DLD1 (cell line): ENCODE measurements around the gene MED7.
"Not testable (repeated sequence)": the region's sequence is repeated elsewhere in the genome, so short reads cannot be mapped to it uniquely, and the experiment has no call there.

Source experiments
- in situ Hi-C: cut with HindIII; loops from 2 replicates; pipeline ENCODE4 v1.10.0; 2017; ENCODE audit warnings: low sequenced_read_pairs

Gene MED7, protein sequence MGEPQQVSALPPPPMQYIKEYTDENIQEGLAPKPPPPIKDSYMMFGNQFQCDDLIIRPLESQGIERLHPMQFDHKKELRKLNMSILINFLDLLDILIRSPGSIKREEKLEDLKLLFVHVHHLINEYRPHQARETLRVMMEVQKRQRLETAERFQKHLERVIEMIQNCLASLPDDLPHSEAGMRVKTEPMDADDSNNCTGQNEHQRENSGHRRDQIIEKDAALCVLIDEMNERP

DNA sequence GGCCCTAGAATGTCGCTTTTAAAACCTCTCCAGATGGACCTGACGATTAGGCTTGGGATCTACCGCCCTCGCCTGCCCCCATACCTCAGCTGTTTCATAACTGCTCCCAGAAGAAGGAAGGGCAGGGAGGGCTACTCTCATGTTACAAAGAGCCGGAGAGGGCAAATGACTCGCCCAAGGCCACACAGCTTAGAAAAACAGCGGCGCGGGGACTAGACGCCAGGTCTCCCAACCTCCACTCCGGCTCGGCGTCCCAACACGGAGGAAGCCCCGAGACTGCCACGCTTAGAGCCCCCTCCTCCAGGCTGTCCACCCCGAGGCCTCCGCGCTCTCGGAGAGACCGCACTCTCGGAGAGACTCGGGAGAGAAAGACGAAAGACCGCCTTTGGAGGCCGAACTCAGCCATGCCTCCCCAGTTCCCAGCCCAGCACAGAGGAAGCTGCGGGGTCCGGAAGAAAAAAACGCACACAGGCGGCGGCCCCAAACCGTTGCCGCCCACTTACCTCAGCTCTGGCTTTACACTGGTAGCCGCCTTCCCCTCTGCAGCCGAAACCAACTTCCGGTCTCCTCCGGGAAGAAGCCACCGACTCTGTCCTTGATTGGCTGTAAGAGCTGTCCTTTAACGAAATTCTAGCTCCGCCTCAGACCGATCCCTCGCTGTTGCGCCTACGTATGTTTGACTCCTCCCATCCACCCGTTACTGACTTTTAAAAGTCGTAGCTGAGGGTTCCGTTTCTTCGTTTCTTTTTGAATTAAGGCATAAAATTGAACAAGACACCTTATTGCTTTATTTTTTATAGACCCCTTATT lies at the start of gene MED7:
TSS of gene MED7 (minus strand) at position 549 of the 810 bp plus-strand sequence. CDS start 3,434 bp downstream, outside the sequence.
- in situ Hi-C loops: no loop called here

DNA sequence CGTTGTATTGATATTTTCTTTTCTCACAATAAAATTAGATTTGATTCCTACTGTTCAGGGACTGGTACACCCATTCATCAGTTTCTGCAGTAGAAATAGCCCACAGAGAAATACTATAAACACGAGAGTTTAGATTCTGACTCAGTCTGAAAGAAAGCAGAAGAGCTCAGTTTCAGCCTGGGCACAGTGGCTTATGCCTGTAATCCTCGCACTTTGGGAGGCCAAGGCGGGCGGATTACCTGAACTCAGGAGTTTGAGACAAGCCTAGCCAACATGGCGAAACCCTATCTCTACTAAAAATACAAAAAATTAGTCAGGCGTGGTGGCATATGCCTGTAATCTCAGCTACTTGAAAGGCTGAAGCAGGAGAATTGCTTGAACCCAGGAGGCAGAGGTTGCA lies 46.6 kb upstream of the MED7 start:
- in situ Hi-C loops: no loop called here

DNA sequence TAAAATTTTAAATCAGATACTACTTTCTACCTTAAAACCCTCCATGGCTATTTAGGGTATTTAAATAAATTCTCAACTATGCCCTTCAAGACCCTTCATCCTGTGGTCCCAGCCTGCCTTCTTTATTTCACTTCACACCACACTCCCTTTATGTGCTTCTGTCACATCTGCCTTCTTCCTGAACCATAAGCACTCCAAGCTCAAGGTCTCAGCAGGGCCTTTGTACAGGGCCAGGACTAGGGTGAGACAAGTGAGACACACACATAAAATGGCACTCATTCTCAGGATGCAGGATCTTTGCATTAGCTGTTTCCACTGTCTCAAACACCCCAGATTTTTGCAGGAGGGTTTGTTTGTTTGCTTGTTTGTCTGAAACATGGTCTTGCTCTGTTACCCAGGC lies 45.6 kb upstream of the MED7 start:
- in situ Hi-C loops: no loop called here

DNA sequence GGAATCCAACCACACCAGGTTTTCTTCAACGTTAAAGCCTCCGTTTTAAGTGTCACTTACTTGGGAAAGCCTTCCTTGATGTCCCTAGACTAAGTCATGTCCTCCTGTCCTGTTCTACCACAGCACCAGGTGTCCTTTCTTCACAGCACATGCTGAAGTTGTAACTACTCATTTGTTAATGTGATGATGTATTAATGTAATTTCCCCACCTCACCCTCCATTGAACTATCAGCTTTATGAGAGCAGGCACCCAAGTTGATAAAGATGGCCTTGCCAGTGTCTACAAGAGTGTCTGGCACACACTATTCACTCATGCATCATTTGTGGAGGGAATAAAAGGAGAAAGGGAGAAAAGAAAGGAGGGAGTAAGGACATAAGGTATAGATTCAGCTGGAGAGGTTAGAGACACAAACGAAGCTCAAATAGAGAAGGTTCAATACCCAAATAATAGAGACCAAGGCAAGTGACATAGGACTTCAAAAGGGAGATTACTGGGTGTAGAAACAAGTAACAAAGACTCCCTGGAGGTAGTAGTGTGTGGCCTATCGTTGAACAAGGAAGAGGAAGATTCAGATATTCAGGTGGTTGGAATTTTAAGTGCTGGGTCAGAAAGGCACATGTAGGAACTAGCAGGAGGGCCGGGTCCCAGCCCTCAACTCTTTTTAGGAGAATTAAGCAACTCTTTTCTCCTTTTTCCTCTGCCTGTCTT lies 44.5 kb upstream of the MED7 start:
- in situ Hi-C loops: no loop called here

DNA sequence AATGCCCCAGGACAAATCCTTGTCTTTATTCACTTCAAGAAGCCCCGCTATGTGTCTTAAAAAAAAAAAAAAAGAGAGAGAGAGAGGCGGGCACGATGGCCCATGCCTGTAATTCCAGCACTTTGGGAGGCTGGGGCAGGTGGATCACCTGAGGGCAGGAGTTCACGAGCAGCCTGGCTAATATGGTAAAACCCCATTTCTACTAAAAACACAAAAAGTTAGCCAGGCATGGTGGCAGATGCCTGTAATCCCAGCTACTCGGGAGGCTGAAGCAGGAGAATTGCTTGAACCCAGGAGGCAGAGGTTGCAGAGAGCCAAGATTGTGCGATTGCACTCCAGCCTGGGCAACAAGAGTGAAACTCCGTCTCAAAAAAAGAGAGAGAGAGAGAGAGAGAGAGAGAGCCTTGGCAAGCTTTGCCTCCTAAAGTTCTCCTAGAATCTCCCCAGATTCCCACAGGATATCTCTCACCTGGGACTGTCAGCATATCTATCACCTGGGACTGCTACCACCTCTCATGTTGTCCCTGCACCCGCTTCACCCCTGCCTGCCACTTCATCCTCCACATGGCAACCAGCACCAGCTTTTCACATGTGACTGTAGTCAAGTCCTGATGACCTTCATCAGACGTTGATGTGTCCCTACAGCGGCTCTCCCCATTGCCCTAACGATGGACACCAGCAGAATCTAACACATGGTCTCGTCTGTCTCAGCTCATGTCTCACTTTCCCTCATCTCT lies 43.8 kb upstream of the MED7 start:
- in situ Hi-C loops: no loop called here

DNA sequence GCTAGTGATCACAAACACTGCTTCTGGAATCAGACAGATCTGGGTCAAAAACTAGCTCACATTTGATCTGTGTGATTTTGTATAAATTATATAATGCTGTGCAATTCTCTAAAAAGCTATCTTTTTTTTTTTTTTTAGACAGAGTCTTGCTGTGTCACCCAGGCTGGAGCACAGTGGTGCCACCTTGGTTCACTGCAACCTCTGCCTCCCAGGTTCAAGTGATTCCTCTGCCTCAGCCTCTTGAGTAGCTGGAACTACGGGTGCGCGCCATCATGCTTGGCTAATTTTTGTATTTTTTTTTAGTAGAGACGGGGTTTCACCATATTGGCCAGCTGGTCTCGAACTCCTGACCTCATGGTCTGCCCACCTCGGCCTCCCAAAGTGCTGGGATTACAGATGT lies 42.5 kb upstream of the MED7 start:
- in situ Hi-C loops: not testable (repeated sequence)

DNA sequence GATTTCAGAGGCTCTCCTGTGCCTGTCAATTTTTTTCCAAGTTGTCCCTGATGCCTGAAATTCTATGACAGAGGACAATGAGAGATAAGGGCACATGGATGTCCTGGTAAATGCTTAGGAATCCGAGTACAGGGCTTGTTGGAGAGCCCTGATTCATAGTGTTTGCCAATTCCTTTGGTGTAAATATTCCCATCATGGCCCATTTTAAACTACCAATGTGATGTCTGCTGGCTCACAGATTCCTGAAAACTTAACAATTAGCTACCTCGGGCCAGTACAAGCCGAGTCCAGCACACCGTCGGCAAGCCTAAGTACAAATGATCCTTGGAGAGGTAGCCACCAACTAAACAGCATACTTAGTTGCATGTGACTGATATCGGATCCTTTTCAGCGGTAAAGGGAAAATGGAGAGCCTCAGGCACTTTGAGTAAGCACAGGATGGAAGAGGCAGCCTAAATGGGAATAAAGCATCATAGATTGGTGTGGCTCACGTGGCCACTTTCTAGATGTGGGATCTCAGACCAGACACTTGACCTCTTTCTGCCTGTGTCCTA lies 41.5 kb upstream of the MED7 start:
- in situ Hi-C loops: no loop called here

DNA sequence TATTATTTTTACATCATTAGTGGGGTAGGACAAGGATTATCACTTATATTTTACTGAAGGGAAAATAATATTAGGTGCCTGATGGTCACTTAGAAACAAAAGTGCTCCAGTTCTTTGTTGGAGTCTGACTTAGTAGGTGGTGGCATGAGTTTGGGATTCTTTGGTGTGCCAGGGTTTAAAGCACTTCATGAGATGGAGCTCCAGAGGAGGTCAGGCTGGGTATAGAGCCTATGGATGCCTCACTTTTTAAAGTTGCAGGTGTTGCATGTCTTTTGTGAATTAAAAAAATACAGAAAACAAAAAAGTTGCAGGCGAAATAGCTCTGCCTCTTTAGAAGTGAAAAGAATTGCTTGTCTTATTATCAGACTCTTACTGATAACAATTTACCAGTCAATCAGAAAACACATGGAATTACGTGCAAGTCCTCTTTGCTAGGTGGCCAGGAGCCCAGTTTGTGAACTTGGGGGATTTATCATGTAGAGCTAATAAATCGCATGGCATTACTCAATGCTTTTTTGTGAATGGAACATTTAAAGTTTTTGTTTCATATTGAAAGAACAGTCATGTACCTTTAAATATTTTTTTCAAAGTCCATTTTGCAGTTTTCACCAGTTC lies 39.6 kb upstream of the MED7 start:
- in situ Hi-C loops: no loop called here

DNA sequence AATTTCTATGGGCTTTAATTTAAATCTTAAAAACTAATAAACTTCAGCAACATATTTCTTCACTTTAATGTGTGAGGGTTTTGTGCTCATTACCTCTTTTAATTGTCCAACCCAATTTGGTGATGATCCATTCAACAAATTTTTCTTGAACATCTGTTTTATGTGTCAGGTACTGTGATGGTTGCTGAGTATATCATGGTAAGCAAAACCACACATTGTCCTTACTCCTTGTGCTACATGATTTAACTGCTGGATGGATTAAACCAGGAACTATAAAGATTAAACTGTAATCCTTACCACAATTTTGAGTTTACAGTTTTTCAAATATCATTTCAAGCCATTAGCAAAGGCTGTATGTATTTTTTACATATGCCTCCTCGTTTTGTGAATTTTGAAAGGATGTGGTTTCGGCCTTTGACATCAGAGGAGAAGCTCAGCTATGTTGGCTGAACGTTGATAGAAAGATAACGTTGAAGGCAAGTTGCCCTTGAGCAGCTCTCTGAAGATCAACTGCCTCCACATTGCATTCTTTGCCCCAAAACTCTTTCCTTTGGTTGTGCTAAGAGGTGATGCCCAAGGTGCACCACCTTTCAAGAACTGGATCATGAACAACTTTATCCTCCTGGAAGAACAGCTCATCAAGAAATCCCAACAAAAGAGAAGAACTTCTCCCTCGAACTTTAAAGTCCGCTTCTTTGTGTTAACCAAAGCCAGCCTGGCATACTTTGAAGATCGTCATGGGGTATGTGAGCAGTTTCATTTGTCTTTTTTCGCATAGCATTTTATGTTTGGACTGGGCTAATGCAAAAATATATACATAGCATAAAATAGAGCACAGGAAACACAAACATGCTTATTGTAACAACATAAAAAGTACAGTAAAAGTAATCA lies 38.0 kb upstream of the MED7 start, which contains the start of gene ITK:
TSS of gene ITK (plus strand) at position 467 of the 891 bp plus-strand sequence. CDS start at position 605, 138 bp downstream.
- in situ Hi-C loops: no loop called here

DNA sequence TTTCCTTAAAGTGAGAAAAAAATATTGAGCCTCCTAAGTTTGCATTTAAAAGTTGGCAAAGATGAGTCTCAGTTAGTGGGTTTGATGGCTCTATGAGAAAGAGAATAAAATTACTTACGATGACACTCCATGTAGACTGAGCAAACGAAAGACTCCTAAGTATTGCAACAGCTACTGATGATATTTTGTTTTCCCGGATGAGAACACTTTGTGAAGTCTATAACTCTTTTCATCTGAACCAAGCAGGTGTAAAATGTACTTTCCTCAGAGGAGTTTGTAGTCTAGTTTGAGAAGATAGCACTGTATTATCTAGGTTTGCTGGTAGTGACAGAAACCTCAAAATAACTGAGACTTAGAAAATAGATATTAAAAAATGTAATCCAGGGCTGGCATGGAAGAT lies 36.3 kb upstream of the MED7 start:
- in situ Hi-C loops: no loop called here

DNA sequence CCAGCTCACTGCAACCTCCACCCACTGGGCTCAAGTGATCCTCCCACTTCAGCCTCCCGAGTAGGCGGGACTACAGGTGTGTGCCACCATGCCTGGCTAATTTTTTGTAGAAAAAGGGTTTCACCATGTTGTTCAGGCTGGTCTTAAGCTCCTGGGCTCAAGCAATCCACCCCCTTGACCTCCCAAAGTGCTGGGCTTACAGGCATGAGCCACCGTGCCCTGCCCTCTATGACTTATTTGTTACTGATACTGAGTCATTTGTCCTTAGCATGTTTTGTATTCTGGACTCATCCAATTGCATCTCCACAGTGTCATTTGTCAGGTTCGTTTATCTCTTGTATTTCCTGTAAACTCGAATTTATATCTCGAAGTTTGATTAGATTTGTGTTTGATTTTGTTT lies 35.3 kb upstream of the MED7 start:
- in situ Hi-C loops: no loop called here

DNA sequence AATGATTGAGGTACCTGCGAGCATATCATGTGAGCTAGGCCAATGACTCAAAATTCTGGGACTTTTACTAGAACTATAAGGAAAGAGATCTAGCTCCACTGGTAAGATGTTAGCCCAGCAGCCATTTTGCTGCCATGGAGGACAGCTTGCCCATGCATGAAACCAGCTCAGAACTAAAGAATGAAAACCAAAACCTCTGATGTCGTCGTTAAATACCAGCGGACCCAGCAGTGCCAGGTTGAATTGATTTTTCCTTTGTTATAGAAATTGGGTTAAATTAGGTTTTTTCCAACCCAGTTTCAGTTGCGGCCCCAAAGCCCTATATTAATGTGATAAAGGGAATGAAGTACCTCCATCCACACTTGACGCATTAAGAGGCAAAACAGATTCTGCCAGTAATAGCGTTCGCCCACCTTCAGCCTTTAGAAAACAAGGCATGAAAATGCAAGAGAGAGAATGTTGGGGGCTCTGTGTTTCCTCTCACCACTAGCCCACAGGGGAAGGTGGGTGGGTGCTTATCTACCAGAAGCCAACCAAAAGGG lies 32.5 kb upstream of the MED7 start:
- in situ Hi-C loops: no loop called here

DNA sequence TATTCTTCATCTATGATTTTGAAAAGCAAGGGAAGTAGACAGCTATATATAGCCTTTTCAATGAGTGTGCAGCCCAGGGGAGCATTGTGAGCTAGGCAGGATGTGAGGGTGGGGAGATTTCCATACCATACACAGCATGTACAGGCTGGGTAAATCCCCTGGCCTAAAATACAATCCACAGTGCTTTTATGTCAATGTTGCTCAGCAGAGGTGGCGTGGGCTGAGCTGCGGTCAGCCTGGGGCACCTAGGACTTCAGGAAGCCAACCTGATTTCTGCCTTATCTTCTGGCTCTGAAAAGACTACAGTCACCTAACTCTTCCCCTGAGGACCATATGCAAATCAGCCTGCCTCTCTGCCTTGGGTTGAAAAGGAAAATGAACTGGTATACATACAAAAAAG lies 29.7 kb upstream of the MED7 start:
- in situ Hi-C loops: no loop called here

DNA sequence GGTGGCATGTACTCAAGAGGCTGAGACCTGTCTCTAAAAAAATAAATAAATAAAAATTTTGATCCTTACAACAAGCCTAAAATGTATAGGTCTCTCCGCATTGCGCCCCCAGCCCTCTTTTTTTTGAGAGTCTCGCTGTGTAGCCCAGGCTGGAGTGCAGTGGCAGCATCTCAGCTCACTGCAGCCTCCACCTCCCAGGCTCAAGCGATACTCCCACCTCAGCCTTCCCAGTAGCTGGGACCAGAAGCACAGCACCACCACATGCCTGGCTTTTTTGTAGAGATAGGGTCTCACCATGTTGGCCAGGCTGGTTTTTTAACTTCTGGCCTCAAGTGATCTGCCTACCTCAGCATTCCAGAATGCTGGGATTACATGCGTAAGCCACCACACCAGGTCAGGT lies 25.6 kb upstream of the MED7 start:
- in situ Hi-C loops: no loop called here

DNA sequence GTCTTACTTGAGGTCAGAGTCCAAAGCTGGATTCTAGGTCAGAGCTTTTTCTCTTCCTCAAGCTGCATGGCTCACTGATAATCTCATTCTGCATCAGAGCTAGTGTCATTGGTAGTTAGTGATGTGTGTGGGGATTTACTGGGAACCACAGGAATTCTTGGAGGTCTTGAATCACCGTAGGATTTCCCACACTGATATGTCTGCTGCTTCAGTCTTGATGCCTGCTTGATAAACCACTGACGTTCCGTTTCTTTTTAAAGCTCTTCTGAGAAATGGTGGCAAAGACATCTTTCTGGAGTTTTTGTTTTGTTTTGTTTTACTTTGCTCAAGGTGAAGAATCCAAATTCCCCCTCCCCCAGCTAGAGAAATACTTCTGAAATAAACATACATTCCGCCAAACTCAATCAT lies 24.6 kb upstream of the MED7 start:
- in situ Hi-C loops: no loop called here

DNA sequence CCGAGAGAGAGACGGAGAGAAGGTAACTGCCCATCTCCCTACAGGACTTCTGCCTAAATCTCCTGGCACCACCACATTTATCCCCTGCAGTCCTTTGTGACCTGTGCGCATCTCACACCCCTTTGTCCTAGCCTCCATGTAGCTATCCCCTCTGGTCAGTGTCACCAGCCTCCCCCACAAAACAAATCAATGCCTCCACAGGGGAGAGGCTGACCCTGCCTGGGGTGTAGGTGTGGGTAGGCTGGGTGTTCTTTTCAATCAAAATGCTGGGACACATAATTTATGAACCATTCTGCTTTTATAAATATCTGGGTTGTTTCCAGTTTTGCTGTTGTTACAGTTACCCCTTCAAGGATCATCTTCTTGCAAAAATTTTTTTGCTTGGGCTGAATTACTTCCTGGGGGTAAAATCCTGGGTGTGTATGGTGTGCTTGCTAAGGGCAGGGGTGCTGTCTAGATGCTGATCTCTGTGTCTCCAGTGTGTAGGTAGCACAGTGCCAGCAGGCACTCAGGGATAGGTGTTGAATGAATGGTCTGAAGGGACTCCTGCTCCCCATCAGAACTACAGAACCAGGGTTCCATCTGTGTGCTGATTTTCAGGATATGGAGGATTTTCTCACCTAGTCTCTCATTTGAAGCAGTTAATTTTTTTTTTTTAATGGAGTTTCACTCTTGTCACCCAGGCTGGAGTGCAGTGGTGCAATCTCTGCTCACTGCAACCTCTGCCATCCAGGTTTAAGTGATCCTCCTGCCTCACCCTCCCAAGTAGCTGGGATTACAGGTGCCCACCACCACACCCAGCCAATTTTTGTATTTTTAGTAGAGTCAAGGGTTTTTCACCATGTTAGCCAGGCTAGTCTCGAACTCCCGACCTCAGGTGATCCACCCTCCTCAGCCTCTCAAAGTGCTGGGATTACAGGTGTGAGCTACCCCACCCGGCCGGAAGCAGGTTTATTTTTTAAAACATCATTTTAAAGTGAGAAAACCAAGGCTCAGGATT lies 23.8 kb upstream of the MED7 start, which contains the start of gene GARIN3:
TSS of gene GARIN3 (minus strand) at position 51 of the 1,000 bp plus-strand sequence. CDS start 96 bp downstream, outside the sequence.
- in situ Hi-C loops: no loop called here

DNA sequence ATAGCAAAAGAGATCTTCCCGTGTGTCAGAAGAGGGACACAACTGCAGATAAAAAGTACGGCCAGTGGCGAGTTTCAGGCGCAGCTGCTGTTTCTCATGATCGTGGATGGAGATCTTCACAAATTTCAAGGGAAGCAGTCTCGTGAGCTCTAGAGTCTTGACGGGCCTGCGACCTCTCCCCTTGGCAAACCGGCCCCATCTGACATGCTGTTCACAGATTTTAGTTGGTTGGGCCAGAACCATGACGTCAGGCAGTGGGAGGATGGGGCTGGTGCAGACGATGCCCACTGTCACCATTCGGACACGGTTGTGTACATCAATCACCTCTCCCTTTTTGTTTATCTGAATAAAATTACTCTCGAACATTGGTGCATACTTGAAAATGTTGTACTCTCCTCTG lies 23.0 kb upstream of the MED7 start:
- in situ Hi-C loops: no loop called here

DNA sequence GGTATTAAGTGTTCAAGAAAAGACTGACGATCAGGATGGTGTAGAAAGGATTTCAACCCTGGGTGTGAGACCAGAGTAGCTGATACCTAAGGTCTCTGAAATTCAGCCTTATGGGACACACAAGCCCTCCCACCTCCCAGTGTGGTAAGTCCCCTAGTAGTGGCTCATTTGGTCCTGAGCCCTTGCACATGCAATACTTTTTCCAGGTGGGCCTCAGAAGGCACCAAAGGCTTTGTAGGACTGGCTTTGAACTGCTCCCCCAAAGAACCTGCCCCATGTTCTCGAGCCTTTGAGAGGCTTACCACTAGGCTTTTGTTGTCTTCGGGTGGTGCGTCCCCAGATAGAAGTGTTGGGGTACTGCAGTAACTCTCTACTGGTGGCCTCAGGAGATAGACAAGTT lies 22.6 kb upstream of the MED7 start:
- in situ Hi-C loops: no loop called here
